K562 treated with DMSO at 1 percent for 12 hours (cell line): Measurements from ENCODE around the gene ZNF722. TPM values are rescaled to one million over a fixed set of nuclear protein-coding genes. Genes with fewer than 3 reads are reported as not detected.

Source experiments
- total RNA-seq: library from RNA; unstranded; fragments of 300-600 nt; gene quantifications from 2 replicates; pipeline ENCODE4 v1.2.3, GENCODE V29; 2022; ENCODE audit not compliant: insufficient read depth

The ZNF722 gene
- total RNA-seq, result not detected in 2 replicates

DNA sequence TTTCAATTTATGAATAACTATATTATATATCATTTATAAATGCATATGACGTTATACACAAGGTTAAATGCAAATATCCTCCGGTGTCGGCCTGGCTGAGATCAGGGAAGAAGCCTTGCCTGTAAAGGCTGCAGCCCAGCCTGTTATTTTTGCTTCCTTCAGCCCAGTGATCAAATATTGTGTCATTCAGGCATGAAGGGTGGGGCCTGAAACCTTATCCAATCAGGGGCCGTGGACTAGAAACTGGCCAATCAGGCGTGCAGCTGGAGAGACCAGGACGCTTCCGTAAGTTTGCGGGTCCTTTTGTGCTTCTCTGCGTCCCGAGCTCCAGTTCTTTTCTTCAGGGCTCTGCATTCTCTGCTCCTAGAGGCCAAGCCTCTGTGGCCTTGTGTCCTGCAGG, at the start of gene ZNF722:
Gene ZNF722 (plus strand): TSS at position 301 of the 400 bp plus-strand sequence. CDS start 113 bp downstream, outside the sequence.

DNA sequence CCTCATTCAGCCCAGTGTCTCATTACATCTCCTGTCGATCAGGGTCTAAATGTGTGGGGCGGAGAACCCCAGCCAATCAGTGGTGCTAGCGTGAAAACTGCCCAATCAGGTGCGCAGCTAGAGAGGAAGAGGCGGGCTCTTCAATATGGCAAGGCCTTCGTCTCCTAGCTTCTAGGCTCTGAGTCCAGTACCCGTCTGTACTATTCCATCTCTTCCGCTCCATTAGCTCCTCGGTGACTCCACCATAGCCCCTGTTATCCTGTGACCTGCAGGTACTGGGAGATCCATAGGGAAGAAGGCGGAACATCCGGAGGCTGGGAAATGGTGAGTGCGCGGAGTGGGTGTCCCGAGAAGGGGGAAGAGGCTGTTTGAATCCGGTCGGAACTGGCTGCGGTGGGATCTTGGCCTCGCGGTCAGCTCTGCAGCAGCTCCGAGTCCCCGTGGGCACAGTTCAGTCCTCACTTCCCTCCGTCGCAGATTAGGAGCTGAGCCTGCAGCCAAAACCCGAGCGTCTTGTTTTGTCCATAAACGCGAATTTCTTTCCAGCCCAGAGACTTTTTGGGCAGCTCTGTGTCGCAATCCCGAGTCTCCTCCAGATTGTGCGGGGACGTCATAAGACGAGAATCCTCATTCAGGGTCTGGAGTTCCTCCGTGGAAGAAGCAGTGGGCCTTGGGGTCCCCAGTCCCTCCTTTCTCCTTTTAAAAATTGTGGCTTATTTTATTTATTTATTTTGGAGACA, 46.8 kb downstream of the ZNF722 start, which contains the start of gene ZNF727:
Gene ZNF727 (plus strand): TSS at position 134 of the 740 bp plus-strand sequence. CDS start 188 bp downstream, at position 322.

Other genes with a start within 250 kb of the ZNF722 start
- not detected in 2 replicates for gene ZNF727, start 46.6 kb downstream of the ZNF722 start, total RNA-seq
- gene ZNF735, start 208.4 kb downstream of the ZNF722 start, total RNA-seq, result not detected in 2 replicates
- not detected in 2 replicates for gene ZNF679, start 229.6 kb downstream of the ZNF722 start, total RNA-seq